NCI-H187 treated with DMSO at 0.1 percent for 48 hours (cell line): Measurements from ENCODE around the gene CACNG8.

ENCODE experiments used
- DNase-seq: peaks from one replicate; lab custom pipeline; 2025; lab: John Stamatoyannopoulos, UW

Gene CACNG8

DNA sequence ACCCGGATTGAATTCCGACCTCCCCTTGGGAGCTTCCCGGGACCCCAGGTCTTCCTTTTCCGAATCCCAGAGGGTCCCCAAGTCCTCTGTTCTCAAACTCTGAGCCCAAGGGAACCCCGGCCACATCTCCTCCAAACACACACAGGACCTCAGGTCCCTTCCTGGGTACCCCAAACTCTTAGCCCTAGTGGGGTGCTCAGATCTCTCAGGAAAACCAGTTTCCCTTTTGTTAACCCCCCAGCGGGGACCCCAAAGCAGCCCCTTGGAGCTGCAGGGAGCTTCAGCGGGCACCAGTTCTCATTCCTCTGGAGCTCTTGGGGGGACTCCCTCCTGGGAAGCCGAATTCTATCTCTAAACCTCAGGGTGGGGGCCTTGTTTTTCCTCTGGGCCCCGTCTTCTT lies 29.5 kb downstream of the CACNG8 start:
- DNase-seq = no peak

DNA sequence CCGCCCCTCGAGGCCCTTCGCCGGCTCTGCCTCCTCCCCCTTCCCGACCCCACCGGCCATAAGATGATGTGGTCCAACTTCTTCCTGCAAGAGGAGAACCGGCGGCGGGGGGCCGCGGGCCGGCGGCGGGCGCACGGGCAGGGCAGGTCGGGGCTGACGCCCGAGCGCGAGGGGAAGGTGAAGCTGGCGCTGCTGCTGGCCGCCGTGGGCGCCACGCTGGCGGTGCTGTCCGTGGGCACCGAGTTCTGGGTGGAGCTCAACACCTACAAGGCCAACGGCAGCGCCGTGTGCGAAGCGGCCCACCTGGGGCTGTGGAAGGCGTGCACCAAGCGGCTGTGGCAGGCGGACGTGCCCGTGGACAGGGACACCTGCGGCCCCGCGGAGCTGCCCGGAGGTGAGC lies 30.1 kb downstream of the CACNG8 start:
- DNase-seq = no peak

DNA sequence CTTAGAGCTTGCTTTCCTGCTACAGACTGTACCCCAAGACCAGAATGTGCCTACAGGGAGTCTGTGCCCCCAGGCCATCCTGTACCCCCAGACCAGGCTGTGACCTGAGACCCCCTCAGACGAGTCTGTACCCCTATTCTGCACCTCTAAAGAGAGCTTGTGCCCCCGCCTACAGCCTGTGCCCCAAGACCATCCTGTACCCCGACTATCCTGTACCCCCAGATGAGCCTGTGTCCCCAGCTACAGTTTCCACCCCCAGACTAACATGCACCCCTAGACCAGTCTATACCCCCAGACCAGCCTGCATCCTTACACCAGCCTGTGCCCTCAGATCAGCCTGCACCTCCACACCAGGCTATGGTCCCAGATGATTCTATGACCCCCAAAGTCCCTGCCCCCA lies 30.7 kb downstream of the CACNG8 start:
- DNase-seq = no peak

DNA sequence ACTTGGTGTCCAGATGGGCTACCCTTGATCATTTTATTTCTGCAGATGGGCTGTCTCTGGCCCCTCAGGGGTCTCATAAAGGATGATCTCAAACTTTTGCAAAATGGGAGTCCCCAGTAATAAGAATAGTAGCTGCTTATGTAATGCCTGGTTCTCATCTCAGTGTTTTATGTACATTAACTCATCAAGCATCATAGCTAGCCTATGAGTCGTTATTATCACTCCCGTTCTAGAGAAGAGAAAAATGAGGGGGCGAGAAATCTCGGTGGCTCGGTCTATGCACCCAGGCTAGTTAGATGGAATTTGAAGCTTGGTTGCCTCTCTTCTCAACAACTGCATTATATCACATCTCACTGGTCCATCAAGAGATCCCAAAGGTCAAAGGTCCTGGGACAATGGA lies 32.1 kb downstream of the CACNG8 start:
- DNase-seq = no peak

DNA sequence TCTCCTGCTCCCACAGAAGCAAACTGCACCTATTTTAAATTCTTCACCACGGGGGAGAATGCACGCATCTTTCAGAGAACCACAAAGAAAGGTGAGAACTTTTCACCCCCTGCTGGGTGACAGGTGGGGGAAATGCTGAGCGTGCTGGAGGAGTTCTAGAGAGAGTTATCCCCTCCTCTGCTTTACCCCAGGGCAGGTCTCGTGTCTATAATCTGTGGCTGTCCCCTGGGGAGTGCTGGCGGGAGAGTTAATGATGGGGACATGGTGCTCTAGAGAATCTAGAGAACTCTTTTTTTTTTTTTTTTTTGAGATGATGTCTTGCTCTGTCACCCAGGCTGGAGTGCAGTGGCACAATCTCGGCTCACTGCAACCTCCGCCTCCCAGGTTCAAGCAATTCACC lies 35.5 kb downstream of the CACNG8 start:
- DNase-seq = no peak

DNA sequence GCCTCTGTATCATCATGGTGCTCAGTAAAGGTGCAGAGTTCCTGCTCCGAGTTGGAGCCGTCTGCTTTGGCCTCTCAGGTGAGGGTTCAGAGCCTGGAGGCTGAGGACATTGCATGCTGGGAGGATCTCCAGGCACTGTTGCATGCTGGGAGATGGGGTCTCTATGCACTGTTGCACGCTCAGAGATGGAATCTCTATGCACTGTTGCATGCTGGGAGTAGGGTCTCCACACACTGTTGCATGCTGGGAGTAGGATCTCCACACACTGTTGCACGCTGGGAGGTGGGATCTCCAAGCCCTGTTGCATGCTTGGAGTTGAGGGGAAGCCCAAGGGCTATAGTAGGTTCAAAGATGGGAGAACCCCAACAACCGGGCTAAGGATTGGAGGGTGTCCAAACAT lies 37.0 kb downstream of the CACNG8 start:
- no peak for DNase-seq

DNA sequence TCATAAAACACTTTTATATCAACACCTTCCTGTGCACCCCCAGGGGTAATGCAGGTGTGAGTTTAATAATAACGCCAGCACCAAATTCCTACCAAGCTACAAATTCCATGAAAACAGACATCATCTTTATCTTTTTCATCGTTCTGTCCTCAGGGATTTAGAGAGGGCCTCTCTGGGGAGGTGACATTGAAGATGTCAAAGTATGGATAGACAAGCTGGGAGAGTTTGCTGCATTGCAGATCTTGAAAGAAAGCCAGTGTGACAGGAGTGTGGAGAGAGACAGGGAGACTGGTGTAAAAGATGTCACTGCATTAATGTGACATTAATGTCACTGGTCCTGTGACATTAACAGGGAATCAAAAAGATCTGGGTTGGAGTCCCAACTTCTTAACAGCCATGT lies 38.8 kb downstream of the CACNG8 start:
- no peak for DNase-seq

DNA sequence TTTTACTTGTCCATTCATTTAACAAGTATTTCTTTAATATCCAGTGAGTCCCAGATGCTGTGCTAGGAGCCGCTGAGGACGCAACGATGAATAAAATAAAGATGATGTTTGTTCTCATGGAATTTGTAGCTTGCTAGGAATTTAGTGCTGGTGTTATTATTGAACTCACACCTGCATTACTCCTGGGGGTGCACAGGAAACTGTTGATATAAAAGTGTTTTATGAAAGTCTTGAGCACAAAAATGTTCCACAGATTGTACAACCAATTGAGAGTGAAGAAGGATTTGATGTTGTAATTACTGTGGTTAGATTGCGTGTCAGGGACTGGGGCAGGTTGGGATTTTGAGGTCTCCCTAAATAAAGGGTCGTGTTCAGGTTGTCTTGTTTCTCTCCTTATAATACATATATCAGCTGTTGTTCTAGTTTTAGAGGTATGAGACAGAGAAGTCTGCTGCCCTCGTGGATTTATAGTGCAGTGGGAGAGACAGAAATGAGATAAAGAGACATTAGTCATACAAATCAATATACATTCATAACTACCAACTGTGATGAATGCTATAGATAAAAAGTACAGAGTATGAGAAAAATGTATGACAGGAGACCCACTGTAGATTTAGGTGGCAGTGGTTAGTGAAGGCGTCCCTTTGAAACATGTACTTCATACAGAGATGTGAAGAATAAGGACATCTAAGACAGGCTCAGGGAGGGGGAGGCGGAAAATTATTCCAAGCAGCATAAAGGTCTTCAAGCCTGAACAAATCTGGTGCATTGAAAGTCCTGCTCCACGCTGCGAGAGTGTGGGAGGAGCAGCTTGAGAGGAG lies 40.0 kb downstream of the CACNG8 start:
- DNase-seq = no peak

DNA sequence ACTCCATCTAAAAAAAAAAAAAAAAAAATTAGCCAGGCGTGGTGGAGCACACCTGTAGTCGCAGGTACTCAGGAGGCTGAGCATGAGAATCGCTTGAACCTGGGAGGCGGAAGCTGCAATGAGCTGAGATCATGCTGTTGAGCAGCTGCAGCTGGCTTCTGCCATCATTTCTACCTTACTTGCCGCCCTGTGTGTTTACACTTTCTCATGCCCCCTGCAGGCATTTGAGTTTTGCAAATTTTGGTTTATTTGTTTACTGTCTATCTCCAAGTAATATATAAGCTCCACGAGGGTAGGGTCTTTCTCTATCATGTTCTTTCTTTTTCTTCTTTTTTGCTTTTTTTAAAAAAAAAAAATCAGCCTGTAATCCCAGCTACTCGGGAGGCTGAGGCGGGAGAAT lies 46.7 kb downstream of the CACNG8 start:
- no peak for DNase-seq

DNA sequence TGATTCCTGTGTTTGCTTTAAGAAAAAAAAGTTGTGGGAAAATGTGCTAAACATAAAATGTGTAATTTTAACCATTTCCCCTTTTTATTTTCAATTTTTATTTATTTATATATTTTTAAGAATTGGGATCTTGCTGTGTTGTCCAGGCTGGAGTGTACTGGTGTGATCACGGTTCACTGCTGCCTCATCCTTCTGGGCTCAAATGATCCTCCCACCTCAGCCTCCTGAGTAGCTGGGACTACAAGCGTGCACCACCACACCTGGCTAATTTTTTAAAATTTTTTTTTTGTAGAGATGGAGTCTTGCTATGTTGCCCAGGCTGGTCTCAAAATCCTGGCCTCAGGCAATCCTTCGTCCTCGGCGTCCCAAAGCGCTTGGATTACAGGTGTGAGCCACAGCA lies 47.7 kb downstream of the CACNG8 start:
- no peak for DNase-seq

DNA sequence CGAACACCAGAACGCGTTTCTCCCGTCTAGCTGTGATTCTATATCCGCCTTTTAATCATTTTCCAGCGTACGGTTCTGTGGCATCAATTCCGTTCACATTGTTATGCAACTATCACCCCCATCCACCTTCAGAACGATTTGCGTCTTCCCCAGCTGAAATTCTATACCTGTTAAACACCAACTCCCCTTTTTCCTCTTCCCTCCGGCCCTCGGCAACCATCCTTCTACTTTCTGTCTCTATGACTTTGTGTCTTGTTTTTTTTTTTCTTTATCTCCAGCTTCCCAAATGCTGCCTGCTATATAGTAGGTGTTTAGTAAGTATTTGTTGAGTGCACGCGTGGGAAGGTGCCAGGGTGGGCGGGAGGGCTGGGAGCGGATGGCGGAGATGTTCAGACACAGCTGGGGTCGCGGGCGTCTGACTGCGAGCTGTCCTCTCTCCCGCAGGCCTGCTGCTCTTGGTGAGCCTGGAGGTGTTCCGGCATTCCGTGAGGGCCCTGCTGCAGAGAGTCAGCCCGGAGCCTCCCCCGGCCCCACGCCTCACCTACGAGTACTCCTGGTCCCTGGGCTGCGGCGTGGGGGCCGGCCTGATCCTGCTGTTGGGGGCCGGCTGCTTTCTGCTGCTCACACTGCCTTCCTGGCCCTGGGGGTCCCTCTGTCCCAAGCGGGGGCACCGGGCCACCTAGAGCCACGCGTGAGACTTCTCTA lies 48.9 kb downstream of the CACNG8 start:
- no peak for DNase-seq

DNA sequence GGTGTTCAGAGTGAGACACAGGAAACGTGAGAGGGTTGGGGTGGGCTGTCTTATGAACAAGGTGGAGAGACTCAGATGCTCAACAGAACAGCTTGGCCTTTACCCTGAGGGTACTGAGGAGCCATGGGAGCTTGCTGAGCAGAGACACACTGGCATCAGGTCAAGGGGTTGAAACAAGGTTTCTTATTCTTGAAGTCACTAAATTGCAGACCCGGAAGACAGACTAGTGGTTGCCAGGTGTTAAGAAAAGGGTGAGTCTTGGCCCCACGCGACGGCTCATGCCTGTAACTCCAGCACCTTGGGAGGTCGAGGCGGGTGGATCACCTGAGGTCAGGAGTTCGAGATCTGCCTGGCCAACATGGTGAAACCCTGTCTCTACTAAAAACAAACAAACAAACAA lies 51.1 kb downstream of the CACNG8 start:
- no peak for DNase-seq

DNA sequence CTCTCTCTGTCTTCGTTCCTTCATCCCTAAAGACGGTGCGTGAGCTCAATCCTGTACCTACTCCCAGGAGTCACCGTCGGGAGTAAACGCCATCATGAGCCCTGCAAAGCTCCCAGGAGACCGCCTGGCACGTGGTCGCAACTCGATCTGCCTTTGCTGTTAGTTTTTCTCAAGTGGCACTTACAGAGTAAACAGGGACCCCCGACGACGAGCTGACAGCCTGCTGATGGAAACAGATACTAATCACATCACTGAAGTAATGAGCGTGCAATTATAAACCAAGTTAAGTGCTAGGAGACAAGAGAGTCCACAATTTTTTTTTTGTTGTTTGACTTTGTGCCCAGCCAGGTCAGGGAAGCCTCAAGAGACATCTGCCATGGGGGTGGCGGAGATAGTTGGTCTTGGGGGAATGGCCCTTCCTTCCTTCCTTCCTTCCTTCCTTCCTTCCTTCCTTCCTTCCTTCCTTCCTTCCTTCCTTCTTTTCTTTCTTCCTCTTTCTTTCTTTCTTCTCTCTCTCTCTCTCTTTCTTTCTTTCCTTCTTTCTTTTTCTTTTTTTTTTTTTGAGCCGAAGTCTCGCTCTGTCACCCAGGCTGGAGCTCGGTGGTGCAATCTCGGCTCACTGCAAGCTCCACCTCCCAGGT lies 52.3 kb downstream of the CACNG8 start:
- no peak for DNase-seq

DNA sequence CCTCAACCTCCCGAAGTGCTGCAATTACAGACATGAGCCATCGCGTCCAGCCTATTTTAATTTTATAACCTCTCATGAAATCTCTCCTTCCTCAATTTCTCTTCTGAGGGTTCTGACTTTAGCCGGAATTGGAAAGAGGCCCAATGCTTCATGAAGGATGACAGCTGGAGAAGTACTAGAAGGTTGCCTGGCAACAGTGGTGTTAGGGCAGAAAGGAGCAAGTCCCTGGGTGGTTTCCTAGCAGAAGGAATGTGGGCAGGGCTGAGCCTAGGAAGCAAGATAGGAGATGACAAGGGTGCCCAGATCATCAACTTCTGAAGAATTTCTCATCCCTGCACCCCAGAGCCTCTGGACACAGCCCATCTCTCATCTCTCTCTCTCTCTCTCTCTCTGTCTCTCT lies 54.5 kb downstream of the CACNG8 start:
- no peak for DNase-seq

DNA sequence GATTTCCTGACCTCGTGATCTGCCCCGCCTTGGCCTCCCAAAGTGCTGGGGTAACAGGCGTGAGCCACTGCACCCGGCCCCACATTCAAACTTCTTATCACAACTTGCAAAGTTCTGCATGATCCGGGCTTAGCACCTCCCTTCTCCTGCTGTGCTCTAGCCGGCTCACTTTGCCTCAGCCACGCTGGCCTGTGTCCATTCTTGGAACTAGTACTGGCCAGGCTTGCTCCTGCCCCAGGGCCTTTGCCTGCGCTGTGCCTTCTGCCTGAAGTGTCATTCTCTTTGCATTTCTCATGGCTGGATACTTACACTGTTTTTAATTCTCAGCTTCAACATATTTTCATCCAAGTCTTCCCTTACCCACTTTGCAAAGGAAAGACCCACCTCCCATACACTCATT lies 58.6 kb downstream of the CACNG8 start:
- DNase-seq = no peak

DNA sequence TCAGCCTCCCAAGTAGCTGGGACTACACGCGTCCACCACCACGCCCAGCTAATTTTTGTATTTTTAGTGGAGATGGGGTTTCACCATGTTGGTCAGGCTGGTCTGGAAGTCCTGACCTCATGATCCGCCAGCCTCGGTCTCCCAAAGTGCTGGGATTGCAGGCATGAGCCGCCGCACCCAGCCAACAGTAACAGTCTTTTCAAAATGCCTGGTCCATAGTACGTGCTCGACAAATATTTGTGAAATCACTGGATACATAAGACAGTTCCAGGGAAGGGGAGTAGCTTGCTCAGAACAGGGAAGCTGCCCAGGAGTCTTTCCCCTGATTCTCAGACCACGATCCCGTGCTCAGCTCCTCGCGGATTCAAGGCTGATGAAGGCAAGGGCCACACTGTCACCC lies 59.2 kb downstream of the CACNG8 start:
- DNase-seq = no peak

DNA sequence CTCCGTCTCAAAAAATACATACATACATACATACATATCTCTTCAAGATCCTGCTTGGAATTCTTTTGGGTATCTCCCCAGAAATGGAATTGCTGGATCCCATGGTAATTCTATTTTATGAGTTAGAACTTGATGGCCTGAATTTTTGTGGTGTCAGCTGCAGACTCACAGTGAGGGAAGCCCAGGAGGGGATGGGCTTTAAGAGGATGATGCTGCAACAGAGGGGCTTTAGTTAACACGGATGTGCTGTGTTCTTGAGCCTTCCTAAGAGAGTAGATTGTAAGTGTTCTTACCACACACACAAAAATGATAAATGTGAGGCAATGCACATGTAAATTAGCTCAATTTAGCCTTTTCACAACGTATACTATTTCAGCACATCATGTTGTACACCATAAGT lies 60.5 kb downstream of the CACNG8 start:
- DNase-seq = no peak

DNA sequence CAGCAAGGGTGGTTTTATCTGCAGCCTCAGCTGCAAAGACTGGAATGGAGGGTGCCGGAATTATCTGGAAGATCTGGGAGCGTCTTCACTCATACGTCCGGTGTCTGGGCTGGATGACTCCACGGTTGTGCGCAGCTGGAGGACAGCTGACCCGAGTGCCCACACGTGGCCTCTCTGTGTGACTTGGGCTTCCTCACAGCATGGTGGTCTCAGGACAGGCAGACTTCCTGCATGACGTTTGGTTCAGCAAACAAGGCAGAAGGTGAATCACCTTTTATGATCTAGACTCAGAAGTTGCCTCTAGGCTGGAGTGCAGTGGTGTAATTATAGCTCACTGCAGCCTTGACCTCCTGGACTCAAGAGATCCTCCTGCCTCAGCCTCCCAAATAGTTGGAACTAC lies 61.9 kb downstream of the CACNG8 start:
- DNase-seq = no peak

DNA sequence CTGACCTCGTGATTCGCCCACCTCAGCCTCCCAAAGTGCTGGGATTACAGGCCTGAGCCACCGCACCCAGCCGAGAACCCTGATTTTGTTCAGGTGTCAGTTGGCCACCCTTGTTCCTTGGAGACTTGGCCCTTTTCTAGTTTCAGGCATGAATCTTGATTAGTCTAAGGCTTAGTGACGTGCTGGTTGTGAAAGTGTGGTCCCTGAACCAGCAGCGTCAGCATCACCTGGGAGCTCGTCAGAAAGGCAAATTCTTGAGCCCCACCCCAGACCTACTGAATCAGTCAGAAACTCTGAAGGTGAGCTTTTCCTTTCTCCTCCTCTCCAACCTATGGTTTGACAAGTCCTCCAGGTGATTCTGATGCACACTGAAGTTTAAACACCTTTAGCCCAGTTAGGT lies 63.9 kb downstream of the CACNG8 start:
- DNase-seq = no peak

DNA sequence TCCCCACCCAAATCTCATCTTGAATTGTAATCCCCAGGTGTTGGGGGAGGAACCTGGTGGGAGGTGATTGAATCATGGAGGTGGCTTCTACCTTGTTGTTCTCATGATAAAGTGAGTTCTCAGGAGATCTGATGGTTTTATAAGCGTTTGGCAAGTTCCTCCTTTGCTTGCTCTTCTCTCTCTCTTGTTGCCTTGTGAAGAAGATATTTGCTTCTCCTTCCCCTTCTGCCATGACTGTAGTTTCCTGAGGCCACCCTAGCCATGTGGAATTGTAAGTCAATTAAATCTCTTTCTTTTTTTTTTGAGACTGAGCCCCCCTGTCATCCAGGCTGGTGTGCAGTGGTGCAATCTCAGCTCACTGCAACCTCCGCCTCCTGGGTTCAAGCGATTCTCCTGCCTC lies 66.6 kb downstream of the CACNG8 start:
- no peak for DNase-seq

DNA sequence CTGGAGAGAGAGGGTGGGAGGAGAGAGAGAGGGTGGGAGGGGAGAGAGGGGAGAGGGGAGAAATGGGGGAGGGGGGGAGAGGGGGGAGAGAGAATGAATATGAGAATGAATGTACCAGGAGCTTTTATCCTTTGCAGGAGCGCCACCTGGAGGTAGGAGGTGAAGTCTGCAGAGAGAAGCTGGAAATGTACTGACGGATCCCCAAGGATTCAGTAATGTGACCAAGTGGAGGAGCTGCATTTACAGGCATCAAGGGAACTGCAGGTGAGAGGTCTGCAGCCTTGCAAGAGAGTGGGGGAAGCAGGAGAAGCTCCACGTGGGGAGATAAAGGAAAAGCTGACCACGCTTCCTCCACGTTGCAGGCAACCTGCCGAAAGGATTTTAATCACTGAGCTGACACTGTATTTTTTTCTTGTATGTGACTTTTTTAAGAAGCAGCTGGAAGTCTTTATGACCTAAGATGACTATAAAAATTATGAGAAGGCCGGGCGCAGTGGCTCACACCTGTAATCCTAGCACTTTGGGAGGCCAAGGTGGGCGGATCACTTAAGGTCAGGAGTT lies 67.3 kb downstream of the CACNG8 start:
- DNase-seq = no peak

DNA sequence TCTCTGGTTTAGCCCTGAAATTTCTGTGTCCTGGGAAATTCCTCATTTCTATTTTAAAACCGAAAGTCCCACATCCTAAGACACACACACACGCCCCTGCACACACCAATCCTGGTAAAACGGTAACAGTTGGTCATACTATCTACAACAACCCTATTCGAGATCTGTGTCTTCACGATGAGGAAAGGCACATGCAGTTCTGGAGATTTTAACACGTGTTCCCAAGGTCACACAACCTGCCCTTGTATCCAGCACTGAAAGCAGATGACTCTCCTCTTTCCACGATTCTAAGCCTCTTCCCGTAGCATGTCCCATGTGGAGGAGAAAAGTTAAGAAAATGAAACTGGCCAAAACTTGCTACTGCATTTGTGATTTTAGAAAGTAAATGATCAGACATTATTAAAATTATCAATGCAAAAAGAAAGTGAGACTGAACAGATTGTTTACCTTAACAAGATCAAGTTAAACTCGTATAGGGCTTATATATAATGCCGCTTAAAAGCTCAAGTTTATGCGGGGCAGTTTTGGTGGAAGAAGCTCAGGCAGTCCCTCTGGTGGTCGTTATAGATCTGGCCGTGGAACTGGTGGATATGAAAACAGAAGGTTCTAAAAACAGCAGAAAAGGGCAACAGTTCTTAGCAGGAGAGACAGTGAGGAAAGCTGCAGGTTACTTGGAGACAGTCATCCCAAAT lies 68.3 kb downstream of the CACNG8 start:
- no peak for DNase-seq
